LNCAP (cell line): ENCODE measurements around the gene CHD9.

ENCODE experiments used
- TF ChIP-seq, protein P1 (sequence below): fragments of 450-650 bp; IDR thresholded peaks from 2 replicates; pipeline ENCODE4 v1.5.1; 2017; ENCODE audit warnings: mild to moderate bottlenecking

CHD9 gene

DNA sequence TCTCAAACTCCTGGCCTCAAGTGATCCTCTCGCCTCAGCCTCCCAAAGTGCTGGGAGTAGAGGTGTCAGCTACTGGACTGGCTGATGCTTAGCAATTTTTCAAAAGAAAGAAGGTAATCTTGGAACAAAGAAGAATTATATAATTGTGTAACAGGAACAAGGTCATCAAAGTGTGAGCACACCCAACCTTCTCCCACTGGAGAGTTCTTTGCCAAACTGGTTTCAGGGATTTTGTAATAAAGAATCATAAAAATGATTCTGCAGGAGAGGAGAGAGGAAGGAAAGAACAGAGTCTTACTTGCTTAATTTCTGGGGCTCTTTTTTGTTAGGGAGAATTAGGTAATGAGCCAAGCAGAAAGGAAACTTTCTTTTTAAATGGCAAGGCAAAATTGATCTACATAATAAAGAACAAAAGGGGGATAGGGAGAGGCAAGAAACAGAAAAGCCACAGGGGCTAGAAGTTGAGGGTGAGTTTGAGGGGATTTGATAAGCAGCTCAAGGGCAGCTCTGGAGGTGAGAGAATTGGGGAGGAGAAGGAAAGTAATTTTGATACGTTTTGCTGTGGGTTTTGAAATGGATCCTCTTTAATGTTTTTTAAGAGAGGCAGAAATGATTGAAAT, 23.4 kb upstream of the CHD9 start:
- TF ChIP-seq, protein P1, sequence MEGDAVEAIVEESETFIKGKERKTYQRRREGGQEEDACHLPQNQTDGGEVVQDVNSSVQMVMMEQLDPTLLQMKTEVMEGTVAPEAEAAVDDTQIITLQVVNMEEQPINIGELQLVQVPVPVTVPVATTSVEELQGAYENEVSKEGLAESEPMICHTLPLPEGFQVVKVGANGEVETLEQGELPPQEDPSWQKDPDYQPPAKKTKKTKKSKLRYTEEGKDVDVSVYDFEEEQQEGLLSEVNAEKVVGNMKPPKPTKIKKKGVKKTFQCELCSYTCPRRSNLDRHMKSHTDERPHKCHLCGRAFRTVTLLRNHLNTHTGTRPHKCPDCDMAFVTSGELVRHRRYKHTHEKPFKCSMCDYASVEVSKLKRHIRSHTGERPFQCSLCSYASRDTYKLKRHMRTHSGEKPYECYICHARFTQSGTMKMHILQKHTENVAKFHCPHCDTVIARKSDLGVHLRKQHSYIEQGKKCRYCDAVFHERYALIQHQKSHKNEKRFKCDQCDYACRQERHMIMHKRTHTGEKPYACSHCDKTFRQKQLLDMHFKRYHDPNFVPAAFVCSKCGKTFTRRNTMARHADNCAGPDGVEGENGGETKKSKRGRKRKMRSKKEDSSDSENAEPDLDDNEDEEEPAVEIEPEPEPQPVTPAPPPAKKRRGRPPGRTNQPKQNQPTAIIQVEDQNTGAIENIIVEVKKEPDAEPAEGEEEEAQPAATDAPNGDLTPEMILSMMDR, result no peak

DNA sequence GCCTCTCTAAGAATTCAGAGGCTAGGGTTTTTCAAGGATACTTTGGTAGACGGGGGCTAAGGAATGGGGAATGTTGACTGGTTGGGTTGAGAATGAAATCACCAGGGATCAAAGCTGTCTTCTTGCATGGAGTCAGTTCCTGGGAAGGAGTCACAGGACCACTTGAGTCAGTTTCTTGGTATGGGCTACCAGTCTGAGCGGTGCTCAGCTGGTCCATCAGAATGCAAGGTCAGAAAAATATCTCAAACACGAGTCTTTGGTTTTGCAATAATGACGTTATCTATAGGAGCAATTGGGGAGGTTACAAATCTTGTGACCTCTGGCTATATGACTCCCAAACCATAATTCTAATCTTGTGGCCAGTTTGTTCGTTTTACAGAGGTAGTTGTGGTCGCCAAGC, 20.5 kb upstream of the CHD9 start:
- TF ChIP-seq, protein P1, result no peak

DNA sequence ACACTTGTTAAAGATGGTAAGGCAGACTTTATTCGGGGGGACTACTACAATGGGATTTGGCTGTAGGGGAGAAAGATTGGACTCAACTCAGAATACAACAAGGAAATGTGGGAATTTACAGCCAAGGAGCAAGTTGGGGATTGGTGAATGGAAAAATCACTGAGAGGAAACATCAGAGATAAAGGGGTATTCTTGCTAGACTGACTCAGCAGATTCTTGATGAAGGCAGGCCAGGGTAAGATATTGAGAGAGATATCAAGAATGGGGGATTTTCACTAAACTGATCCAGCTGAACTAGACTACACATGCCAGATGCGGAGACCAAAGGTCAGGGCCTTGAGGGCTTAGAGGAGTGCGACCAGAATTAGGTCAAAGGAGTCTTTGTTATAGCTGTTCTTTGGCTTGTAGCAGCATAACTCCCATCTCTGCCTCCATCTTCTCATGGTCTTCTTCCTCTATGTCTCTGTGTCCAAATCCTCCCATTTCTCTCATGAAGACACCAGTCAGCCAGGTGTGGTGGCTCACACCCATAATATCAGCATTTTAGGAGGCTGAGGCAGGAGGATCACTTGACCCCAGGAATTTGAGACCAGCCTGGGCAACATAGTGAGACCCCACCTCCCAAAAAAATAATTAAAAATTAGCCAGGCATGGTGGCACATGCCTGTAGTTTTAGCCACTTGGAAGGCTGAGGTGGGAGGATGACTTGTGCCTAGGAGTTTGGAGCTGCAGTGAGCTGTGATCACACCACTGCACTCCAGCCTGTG, 19.4 kb upstream of the CHD9 start:
- TF ChIP-seq, protein P1, result no peak

DNA sequence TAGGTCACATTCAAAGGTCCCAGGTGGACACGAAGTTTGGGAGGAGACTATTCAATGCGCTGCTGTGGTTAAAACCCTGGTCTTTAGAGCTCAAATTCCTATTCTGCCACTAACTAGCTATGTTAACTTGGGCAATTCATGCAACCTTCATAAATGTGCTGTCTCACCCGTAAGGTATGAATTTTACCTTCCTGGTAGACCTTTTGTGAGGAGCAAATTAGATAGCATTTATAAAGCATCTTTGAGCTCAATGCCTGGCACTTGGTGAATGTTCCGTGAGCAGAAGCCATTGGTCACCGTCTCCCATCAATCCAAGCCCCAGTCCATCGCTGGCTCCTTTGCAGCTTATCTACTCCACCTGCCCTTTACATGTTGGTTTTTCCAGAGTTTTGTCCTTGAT, 18.7 kb upstream of the CHD9 start:
- TF ChIP-seq, protein P1, result no peak

DNA sequence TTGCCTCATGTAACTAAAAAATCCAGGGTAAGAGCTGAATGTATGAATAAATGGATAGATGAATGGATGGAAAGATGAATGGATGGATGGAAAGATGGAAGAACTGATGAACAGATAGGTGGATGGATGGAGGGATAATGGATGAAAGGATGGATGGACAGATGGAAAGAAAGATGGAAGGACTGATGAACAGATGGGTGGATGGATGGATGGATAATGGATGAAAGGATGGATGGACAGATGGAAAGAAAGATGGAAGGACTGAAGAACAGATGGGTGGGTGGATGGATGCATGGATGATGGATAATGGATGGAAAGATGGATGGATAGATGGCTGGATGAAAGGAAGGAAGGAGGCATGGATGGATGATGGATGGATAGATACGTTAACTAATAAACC, 14.0 kb upstream of the CHD9 start:
- TF ChIP-seq, protein P1, result no peak

DNA sequence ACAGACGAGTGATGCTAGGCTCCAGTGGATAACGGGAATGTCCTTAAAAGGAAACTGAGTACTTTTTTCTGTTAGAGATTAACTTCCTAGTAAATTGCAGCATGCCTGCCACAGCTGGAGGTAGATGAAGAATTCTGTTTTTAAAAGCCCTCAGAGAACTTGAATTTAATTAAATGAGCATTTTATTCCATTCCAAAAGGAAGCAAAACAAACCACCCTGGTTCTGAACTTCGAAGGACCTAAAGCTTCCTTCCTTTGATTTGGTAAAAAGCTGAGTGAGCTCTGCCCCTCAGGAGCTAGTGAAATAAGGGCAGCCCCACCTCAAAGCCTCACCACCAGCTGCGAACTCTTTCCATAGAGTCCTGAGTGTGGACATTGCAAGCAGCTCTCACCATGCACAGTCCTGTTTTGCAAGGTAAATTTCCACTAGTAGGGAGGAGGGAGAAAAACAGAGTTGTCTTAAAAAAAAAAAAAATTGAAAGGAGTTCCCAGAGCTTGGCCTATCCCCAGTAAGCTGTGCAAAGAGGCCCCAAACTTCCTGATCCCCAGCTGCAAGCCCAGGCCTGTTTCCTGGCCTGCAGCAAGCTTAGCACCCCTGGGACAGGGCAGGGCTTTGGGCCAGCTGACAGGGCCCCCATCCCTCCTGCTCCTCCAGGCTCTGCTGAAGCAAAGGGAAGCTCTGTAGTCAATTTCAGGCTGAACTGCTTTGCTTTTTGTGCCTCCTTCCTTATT, 13.3 kb upstream of the CHD9 start:
- TF ChIP-seq, protein P1, result no peak

DNA sequence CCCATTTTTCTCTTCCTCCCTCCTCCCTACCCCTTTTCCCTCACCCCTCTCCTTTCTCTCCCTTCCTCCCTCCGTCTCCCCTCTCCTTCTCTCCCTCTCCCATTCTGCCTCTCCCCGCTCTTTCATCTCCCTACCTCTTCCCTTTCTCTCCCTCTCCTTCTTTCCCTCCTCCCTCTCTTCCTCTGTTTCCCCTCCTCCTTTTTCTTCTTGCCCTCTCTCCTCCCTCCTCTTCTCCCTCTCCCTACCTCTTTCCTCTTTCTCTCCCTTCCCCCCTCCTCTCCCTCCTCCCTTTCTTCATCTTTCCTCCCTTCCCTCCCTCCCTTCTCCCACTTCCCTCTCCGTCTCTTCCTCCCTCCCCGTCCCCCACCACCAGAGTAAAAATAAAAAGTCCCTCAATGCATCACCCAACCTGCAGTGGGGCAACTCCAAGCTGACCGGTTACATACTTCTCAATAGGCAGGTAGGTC, 12.5 kb upstream of the CHD9 start:
- TF ChIP-seq, protein P1, result no peak
